ENCODE measurements around the gene VPS51.

VPS51 gene

DNA sequence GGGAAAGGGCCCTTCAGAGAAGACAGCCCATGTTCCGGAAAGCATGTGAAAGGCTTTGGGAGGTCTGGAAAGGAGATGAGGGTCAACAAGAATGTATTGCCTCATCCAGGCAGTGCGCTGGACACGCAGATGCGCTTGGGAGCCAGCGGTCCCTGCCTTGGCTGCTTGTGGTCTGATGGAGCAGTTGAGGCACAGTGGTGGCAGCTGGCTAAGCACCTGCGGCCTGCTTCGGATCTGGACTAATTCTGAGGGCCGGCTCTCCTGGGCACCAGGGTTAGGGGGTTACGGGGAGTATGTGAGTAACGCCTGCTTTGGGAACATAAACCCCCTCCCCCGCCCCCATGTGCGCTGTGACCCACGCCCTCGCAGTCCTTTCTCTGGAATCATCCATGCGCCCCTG lies 11.1 kb downstream of the VPS51 start:
- Histone ChIP-seq H3K27me3 (ENCODE audit: control insufficient read depth, insufficient read depth, low read length) (no peaks in the 10 kb centered on the region), H2AFZ (no peak overlapping the region), H3K79me2 (no peaks in the 10 kb centered on the region), H3K9ac (no peak overlapping the region), H3K4me2 (ENCODE audit: low read length) (no peak overlapping the region), H3K4me3 (ENCODE audit: low read depth, low read length) (no peak overlapping the region), H3K9me3 (ENCODE audit: control insufficient read depth, low read length) (no peaks in the 10 kb centered on the region), H3K36me3 (ENCODE audit: control insufficient read depth, insufficient read depth, low read length) (no peaks in the 10 kb centered on the region), H3K4me1 (peaks cover 6% of the 10 kb centered on the region), H3K27ac (no peak overlapping the region)
- TF ChIP-seq, protein P1, sequence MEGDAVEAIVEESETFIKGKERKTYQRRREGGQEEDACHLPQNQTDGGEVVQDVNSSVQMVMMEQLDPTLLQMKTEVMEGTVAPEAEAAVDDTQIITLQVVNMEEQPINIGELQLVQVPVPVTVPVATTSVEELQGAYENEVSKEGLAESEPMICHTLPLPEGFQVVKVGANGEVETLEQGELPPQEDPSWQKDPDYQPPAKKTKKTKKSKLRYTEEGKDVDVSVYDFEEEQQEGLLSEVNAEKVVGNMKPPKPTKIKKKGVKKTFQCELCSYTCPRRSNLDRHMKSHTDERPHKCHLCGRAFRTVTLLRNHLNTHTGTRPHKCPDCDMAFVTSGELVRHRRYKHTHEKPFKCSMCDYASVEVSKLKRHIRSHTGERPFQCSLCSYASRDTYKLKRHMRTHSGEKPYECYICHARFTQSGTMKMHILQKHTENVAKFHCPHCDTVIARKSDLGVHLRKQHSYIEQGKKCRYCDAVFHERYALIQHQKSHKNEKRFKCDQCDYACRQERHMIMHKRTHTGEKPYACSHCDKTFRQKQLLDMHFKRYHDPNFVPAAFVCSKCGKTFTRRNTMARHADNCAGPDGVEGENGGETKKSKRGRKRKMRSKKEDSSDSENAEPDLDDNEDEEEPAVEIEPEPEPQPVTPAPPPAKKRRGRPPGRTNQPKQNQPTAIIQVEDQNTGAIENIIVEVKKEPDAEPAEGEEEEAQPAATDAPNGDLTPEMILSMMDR (IDR thresholded peaks at IDR 0.05), result no peak

GRCh38 chr11:65107751-65108468 lies 11.9 kb downstream of the VPS51 start:
- Histone ChIP-seq H3K4me3 (ENCODE audit: low read depth, low read length) (no peak overlapping the region), H3K9me3 (ENCODE audit: control insufficient read depth, low read length) (no peaks in the 10 kb centered on the region), H2AFZ (no peak overlapping the region), H3K4me2 (ENCODE audit: low read length) (no peak overlapping the region), H3K79me2 (no peaks in the 10 kb centered on the region), H3K27ac (no peak overlapping the region), H3K27me3 (ENCODE audit: control insufficient read depth, insufficient read depth, low read length) (no peaks in the 10 kb centered on the region), H3K36me3 (ENCODE audit: control insufficient read depth, insufficient read depth, low read length) (no peaks in the 10 kb centered on the region), H3K4me1 (peaks cover 6% of the 10 kb centered on the region), H3K9ac (no peak overlapping the region)
- TF ChIP-seq, protein P1 (IDR thresholded peaks at IDR 0.05), result no peak

- TF ChIP-seq, protein P1 (IDR thresholded peaks at IDR 0.05), result no peak
- Histone ChIP-seq H3K4me1 (peaks cover 6% of the 10 kb centered on the region), H3K27ac (no peak overlapping the region)
Observed at GRCh38 chr11:65108469-65109123, 12.6 kb downstream of the VPS51 start.

DNA sequence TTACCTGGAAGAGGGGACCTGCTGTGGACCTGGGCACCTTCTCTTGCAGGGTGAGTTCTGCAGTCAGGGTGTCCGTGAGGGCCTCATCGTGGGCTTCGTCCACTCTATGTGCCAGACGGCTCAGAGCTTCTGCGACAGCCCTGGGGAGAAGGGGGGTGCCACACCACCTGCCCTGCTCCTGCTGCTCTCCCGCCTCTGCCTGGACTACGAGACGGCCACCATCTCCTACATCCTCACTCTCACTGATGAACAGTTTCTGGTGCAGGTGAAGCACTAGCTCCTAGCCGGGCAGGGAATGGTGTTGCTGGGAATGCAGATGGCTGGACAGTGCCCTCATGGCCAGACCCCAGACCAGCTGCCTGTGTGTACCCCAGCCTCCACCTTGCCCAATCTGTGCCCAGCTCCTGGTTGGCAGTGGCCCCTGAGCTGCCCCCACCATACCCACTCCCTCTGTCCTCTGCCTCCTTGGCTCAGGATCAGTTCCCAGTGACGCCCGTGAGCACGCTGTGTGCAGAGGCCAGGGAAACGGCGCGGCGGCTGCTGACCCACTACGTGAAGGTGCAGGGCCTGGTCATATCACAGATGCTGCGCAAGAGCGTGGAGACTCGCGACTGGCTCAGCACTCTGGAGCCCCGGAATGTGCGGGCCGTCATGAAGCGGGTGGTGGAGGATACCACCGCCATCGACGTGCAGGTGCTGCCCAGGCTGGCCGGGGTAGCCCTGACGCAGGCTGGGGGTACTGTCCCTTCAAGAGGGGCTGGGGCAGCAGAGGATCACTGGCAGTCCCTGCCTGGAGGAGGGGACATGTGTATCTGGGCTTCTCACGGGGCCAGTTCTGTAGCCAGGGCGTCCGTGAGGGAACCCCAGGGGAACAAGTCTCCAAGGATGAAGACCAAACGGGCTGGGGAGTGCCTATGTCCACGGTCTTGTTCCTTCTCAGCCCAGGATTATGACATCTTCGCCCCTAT lies 13.5 kb downstream of the VPS51 start:
- Histone ChIP-seq H3K4me3 (ENCODE audit: low read depth, low read length) (no peak overlapping the region), H3K36me3 (ENCODE audit: control insufficient read depth, insufficient read depth, low read length) (no peaks in the 10 kb centered on the region), H3K4me2 (ENCODE audit: low read length) (no peak overlapping the region), H3K79me2 (peaks cover 2% of the 10 kb centered on the region), H3K9me3 (ENCODE audit: control insufficient read depth, low read length) (no peaks in the 10 kb centered on the region), H3K27ac (no peak overlapping the region), H3K27me3 (ENCODE audit: control insufficient read depth, insufficient read depth, low read length) (no peaks in the 10 kb centered on the region), H3K9ac (no peak overlapping the region), H2AFZ (no peak overlapping the region), H3K4me1 (peaks cover 2% of the 10 kb centered on the region)
- TF ChIP-seq, protein P1 (IDR thresholded peaks at IDR 0.05), result no peak

More at GRCh38 chr11:65108469-65109123, 12.6 kb downstream of the VPS51 start:
- no peak overlapping the region for H3K4me3 ChIP-seq (ENCODE audit: low read depth, low read length)
- H3K27me3 ChIP-seq (ENCODE audit: control insufficient read depth, insufficient read depth, low read length), result no peaks in the 10 kb centered on the region
- H3K4me2 ChIP-seq (ENCODE audit: low read length), result no peak overlapping the region
- H3K9ac ChIP-seq, result no peak overlapping the region
- H3K79me2 ChIP-seq, result no peaks in the 10 kb centered on the region
- H3K9me3 ChIP-seq (ENCODE audit: control insufficient read depth, low read length), result no peaks in the 10 kb centered on the region
- no peaks in the 10 kb centered on the region for H3K36me3 ChIP-seq (ENCODE audit: control insufficient read depth, insufficient read depth, low read length)
- H2AFZ ChIP-seq, result no peak overlapping the region
